Measurements from ENCODE around the gene USP15.
"Not testable (repeated sequence)": the region's sequence is repeated elsewhere in the genome, so short reads cannot be mapped to it uniquely, and the experiment has no call there.

The USP15 gene

DNA sequence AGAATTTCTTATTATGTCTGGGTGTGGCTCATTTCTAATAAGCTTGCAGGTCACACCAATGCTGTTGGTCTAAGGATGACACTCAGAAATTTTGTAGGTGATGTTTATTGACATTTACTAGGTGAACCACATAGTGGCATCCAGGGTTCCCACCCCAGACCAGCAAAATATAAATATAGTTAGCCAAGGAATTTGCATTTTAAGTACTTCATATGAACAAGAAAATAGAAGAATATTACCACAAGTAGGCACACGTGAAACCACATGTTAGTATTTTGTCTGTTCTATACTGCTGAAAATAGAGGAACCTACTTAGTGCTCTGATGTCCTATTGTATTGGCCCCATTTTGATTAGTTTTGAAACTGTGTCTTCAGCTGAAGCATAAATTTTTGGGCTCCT lies 71.1 kb downstream of the USP15 start:
- no peaks in the 10 kb centered on the region for H3K36me3 ChIP-seq (ENCODE audit: control insufficient read depth, insufficient read depth, low read length)
- no peaks in the 10 kb centered on the region for H3K27me3 ChIP-seq (ENCODE audit: control insufficient read depth, insufficient read depth, low read length)
- H3K9me3 ChIP-seq (ENCODE audit: control insufficient read depth, insufficient read depth, low read depth, low read length), result no peaks in the 10 kb centered on the region
- H3K9ac ChIP-seq (ENCODE audit: low read length), result no peak overlapping the region
- no peaks in the 10 kb centered on the region for H3K4me1 ChIP-seq (ENCODE audit: control insufficient read depth, insufficient read depth, low read length)
- H3K4me3 ChIP-seq (ENCODE audit: low read depth, low read length), result no peak overlapping the region
- no peak overlapping the region for H3K27ac ChIP-seq (ENCODE audit: low read depth, low read length)

DNA sequence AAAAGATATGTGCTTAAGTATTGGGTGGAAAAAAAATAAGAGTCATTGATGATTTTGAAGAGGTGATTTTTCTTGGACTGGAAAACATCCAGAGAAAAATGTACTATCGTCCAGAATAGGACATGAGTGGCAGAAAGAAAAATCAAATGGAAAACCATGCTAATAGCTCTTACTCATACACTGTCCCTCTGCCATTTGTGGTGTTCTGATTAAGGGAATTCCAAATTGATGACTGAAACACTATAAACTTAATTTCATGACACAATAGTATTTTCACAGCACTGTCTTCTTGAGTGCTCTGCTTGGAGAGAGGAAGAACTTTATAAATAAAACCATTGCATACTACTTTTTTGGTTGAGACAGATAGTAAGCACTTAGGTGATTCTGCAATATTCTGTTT lies 72.4 kb downstream of the USP15 start:
- Histone ChIP-seq H3K9me3 (ENCODE audit: control insufficient read depth, insufficient read depth, low read depth, low read length) (no peaks in the 10 kb centered on the region), H3K27ac (ENCODE audit: low read depth, low read length) (no peak overlapping the region), H3K4me3 (ENCODE audit: low read depth, low read length) (no peak overlapping the region)

DNA sequence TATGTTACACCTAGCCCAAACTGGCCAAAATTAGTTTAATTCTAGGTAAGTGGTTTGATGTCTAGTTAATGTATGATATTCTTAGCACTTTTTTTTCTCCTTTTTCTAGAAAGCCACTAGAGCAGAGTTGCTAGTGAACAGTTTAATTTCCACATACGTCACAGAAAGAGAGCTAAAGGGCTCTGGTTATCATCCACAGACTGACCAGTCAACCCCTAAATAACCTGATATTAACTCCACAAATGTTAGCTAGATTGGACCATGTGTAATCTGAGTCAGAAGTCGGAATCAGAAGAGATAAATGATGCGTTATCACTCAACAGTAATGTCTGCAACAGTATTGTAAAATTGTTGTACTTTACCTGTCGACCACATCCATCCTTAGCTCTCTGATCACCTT lies 74.9 kb downstream of the USP15 start:
- H3K9me3 ChIP-seq (ENCODE audit: control insufficient read depth, insufficient read depth, low read depth, low read length), result no peaks in the 10 kb centered on the region

More for the DNA sequence above, 72.4 kb downstream of the USP15 start:
- Histone ChIP-seq H3K27me3 (ENCODE audit: control insufficient read depth, insufficient read depth, low read length) (no peaks in the 10 kb centered on the region), H3K36me3 (ENCODE audit: control insufficient read depth, insufficient read depth, low read length) (no peaks in the 10 kb centered on the region), H3K4me1 (ENCODE audit: control insufficient read depth, insufficient read depth, low read length) (no peaks in the 10 kb centered on the region), H3K9ac (ENCODE audit: low read length) (no peak overlapping the region)

DNA sequence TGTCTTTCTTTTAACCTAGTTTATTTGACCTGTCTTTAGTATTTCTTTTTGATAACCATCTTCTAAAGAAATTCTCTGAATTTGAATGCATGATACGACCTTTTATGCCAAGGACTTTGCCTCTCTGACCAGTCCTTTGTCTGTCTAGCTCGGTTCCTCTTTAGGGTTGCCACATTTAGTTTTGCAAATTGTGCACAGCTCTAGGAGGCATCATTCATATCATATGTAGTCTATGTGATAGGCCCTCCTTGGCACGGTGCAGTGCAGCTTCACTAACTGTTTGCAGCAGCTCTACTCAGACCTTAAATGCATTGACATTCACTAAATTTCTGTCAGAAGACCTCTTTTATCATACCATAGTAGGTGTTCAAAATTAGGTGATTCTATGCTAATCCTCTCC lies 75.6 kb downstream of the USP15 start:
- no peaks in the 10 kb centered on the region for H3K36me3 ChIP-seq (ENCODE audit: control insufficient read depth, insufficient read depth, low read length)

More for the DNA sequence above, 74.9 kb downstream of the USP15 start:
- no peaks in the 10 kb centered on the region for H3K36me3 ChIP-seq (ENCODE audit: control insufficient read depth, insufficient read depth, low read length)
- no peak overlapping the region for H3K4me3 ChIP-seq (ENCODE audit: low read depth, low read length)
- no peak overlapping the region for H3K27ac ChIP-seq (ENCODE audit: low read depth, low read length)
- no peak overlapping the region for H3K9ac ChIP-seq (ENCODE audit: low read length)
- H3K27me3 ChIP-seq (ENCODE audit: control insufficient read depth, insufficient read depth, low read length), result no peaks in the 10 kb centered on the region
- no peaks in the 10 kb centered on the region for H3K4me1 ChIP-seq (ENCODE audit: control insufficient read depth, insufficient read depth, low read length)

DNA sequence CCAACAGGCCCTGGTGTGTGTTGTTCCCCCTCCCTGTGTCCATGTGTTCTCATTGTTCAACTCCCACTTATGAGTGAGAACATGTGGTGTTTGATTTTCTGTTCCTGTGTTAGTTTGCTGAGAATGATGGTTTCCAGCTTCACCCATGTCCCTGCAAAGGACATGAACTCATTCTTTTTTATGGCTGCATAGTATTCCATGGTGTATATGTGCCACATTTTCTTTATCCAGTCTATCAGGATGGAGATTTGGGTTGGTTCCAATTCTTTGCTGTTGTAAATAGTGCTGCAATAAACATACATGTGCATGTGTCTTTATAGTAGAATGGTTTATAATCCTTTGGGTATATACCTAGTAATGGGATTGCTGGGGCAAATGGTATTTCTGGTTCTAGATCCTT lies 77.4 kb downstream of the USP15 start:
- not testable (repeated sequence) for H3K27me3 ChIP-seq (ENCODE audit: control insufficient read depth, insufficient read depth, low read length); H3K9ac ChIP-seq (ENCODE audit: low read length); H3K4me3 ChIP-seq (ENCODE audit: low read depth, low read length); H3K36me3 ChIP-seq (ENCODE audit: control insufficient read depth, insufficient read depth, low read length); H3K4me1 ChIP-seq (ENCODE audit: control insufficient read depth, insufficient read depth, low read length); H3K27ac ChIP-seq (ENCODE audit: low read depth, low read length); H3K9me3 ChIP-seq (ENCODE audit: control insufficient read depth, insufficient read depth, low read depth, low read length)

More for the DNA sequence above, 75.6 kb downstream of the USP15 start:
- Histone ChIP-seq H3K27ac (ENCODE audit: low read depth, low read length) (no peak overlapping the region), H3K27me3 (ENCODE audit: control insufficient read depth, insufficient read depth, low read length) (no peaks in the 10 kb centered on the region), H3K9ac (ENCODE audit: low read length) (no peak overlapping the region), H3K4me1 (ENCODE audit: control insufficient read depth, insufficient read depth, low read length) (no peaks in the 10 kb centered on the region), H3K9me3 (ENCODE audit: control insufficient read depth, insufficient read depth, low read depth, low read length) (no peaks in the 10 kb centered on the region), H3K4me3 (ENCODE audit: low read depth, low read length) (no peak overlapping the region)

DNA sequence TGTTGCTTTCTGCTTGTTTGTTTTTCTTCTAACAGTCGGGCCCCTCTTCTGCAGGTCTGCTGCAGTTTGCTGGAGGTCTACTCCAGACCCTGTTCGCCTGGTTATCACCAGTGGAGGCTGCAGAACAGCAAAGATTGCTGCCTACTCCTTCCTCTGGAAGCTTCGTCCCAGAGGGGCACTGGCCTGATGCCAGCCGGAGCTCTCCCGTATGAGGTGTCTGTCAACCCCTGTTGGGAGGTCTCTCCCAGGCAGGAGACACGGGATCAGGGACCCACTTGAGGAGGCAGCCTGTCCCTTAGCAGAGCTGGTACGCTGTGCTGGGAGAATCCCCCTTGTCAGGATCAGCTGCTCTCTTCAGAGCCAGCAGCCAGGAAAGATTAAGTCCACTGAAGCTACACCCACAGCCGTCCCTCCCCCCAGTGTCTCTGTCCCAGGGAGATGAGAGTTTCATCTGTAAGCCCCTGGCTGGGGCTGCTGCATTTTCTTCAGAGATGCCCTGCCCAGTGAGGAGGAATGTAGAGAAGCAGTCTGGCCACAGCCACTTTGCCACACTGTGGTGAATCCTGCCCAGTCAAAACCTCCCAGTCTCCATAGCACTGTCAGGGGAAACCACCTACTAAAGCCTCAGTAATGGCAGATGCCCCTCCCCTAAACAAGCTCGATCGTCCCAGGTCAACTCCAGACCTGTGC lies 82.6 kb downstream of the USP15 start:
- not testable (repeated sequence) for H3K36me3 ChIP-seq (ENCODE audit: control insufficient read depth, insufficient read depth, low read length); H3K9ac ChIP-seq (ENCODE audit: low read length); H3K27me3 ChIP-seq (ENCODE audit: control insufficient read depth, insufficient read depth, low read length); H3K4me3 ChIP-seq (ENCODE audit: low read depth, low read length); H3K9me3 ChIP-seq (ENCODE audit: control insufficient read depth, insufficient read depth, low read depth, low read length); H3K27ac ChIP-seq (ENCODE audit: low read depth, low read length); H3K4me1 ChIP-seq (ENCODE audit: control insufficient read depth, insufficient read depth, low read length)

DNA sequence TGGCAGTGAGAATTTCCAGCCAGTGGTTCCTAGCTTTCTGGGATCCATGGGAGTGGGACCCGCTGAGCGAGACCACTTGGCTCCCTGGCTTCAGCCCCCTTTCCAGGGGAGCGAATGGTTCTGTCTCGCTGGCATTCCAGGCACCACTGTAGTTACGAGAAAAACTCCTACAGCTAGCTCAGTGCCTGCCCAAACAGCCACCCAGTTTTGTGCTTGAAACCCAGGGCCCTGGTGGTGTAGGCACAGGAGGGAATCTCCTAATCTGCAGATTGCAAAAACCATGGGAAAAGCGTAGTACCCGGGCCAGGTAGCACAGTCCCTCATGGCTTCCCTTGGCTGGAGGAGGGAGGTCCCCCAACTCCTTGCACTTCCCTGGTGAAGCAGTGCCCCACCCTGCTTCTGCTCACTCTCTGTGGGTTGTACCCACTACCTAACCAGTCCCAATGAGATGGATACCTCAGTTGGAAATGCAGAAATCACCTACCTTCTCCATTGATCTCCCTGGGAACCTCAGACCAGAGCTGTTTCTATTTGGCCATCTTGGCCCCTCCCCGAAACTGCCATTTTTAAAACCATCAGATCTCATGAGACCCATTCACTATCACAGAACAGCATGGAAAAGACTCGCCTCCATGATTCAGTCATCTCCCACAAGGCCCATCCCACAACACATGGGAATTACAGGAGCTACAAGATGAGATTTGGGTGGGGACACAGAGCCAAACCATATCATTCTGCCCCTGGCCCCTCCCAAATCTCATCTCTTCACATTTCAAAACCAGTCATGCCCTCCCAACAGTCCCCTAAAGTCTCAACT lies 83.3 kb downstream of the USP15 start:
- H3K36me3 ChIP-seq (ENCODE audit: control insufficient read depth, insufficient read depth, low read length); H3K4me1 ChIP-seq (ENCODE audit: control insufficient read depth, insufficient read depth, low read length); H3K9ac ChIP-seq (ENCODE audit: low read length); H3K27ac ChIP-seq (ENCODE audit: low read depth, low read length); H3K9me3 ChIP-seq (ENCODE audit: control insufficient read depth, insufficient read depth, low read depth, low read length); H3K4me3 ChIP-seq (ENCODE audit: low read depth, low read length); H3K27me3 ChIP-seq (ENCODE audit: control insufficient read depth, insufficient read depth, low read length): not testable (repeated sequence)

DNA sequence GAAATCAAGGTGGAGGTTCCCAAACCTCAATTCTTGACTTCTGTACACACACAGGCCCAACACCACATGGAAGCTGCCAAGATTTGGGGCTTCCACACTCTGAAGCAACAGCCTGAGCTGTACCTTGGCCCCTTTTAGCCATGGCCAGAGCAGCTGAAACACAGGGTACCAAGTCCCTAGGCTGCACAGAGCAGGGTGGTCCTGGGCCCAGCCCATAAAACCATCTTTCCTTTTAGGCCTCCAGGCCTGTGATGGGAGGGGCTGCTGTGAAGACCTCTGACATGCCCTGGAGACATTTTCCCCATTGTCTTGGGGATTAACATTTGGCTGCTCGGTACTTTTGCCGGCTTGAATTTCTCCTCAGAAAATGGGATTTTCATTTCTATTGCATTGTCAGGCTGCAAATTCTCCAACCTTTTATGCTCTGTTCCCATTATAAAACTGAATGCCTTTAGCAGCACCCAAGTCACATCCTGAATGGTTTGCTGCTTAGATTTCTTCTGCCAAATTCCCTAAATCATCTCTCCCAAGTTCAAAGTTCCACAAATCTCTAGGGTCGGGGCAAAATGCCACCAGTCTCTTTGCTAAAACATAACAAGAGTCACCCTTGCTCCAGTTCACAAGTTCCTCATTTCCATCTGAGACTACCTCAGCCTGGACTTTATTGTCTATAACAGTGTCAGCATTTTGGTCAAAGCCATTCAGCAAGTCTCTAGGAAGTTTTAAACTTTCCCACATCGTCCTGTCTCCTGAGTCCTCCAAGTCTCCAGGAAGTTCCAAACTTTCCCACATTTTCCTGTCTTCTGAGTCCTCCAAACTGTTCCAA lies 84.7 kb downstream of the USP15 start:
- H3K27ac ChIP-seq (ENCODE audit: low read depth, low read length); H3K36me3 ChIP-seq (ENCODE audit: control insufficient read depth, insufficient read depth, low read length); H3K27me3 ChIP-seq (ENCODE audit: control insufficient read depth, insufficient read depth, low read length); H3K9me3 ChIP-seq (ENCODE audit: control insufficient read depth, insufficient read depth, low read depth, low read length); H3K4me1 ChIP-seq (ENCODE audit: control insufficient read depth, insufficient read depth, low read length); H3K4me3 ChIP-seq (ENCODE audit: low read depth, low read length); H3K9ac ChIP-seq (ENCODE audit: low read length): not testable (repeated sequence)

DNA sequence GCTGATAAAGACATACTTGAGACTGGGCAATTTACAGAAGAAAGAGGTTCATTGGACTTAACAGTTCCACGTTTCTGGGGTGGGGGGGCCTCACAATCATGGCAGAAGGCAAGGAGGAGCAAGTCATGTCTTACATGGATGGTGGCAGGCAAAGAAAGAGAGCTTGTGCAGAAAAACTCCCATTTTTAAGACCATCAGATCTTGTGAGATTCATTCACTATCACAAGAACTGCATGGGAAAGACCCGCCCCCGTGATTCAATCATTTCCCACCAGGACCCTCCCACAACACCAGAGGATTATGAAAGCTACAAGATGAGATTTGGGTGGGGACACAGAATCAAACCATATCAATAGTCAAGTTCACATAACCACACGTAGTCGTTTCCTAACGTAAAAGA lies 85.5 kb downstream of the USP15 start:
- Histone ChIP-seq H3K36me3 (ENCODE audit: control insufficient read depth, insufficient read depth, low read length) (peaks cover 7% of the 10 kb centered on the region; the same call in 1 of the 2 replicates), H3K27me3 (ENCODE audit: control insufficient read depth, insufficient read depth, low read length) (no peaks in the 10 kb centered on the region), H3K4me1 (ENCODE audit: control insufficient read depth, insufficient read depth, low read length) (no peaks in the 10 kb centered on the region), H3K27ac (ENCODE audit: low read depth, low read length) (no peak overlapping the region), H3K4me3 (ENCODE audit: low read depth, low read length) (no peak overlapping the region), H3K9ac (ENCODE audit: low read length) (no peak overlapping the region), H3K9me3 (ENCODE audit: control insufficient read depth, insufficient read depth, low read depth, low read length) (no peaks in the 10 kb centered on the region)

DNA sequence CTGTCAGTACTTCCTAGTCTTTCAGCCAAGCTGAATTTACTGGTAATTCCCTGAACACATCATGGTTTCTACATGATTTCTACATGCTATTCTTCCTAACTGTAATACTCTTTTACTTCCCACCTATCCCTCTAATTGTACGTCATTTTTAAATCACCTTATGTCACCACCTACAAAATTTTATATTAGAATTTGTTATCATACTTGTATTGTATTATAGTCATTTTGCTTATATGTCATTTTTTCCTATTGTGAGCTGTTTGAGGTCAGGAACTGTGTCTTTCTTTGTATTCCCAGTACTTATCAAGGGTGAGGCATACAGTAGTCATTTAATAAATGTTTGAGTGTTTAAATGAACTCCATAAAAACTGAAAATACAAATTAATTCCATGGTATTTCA lies 86.6 kb downstream of the USP15 start:
- H3K27ac ChIP-seq (ENCODE audit: low read depth, low read length), result no peak overlapping the region
- H3K9ac ChIP-seq (ENCODE audit: low read length), result no peak overlapping the region
- peaks cover 7% of the 10 kb centered on the region; the same call in 1 of the 2 replicates for H3K36me3 ChIP-seq (ENCODE audit: control insufficient read depth, insufficient read depth, low read length)
- H3K9me3 ChIP-seq (ENCODE audit: control insufficient read depth, insufficient read depth, low read depth, low read length), result no peaks in the 10 kb centered on the region
- H3K4me3 ChIP-seq (ENCODE audit: low read depth, low read length), result no peak overlapping the region
- H3K4me1 ChIP-seq (ENCODE audit: control insufficient read depth, insufficient read depth, low read length), result no peaks in the 10 kb centered on the region
- H3K27me3 ChIP-seq (ENCODE audit: control insufficient read depth, insufficient read depth, low read length), result no peaks in the 10 kb centered on the region
